H9 (cell line): ENCODE measurements around the gene ZCWPW1. TPM values are rescaled to one million over a fixed set of nuclear protein-coding genes. Genes with fewer than 3 reads are reported as not detected.

Experiments used
- DNase-seq: peaks from one replicate; pipeline ENCODE4 v3.0.0-alpha.2; 2017
- H2AFZ ChIP-seq: one replicate; pipeline ENCODE4 v1.6.1; 2013; ENCODE audit warnings: mild to moderate bottlenecking, low read length, control low read depth, moderate library complexity
- H2AK5ac ChIP-seq: 2 replicates; pipeline ENCODE4 v1.6.1; 2013; ENCODE audit warnings: low read length, control low read depth, mixed read lengths; ENCODE audit not compliant: insufficient read length
- H2BK120ac ChIP-seq: one replicate; pipeline ENCODE4 v1.6.1; 2013; ENCODE audit warnings: low read depth, mild to moderate bottlenecking, low read length, control low read depth, inconsistent platforms; ENCODE audit not compliant: poor library complexity, severe bottlenecking
- H2BK12ac ChIP-seq: 2 replicates; pipeline ENCODE4 v1.6.1; 2013; ENCODE audit warnings: low read length, control low read depth, mixed read lengths, low read depth; ENCODE audit not compliant: insufficient read length
- H2BK15ac ChIP-seq: 2 replicates; pipeline ENCODE4 v1.6.1; 2013; ENCODE audit warnings: low read depth, low read length, control low read depth
- H2BK20ac ChIP-seq: one replicate; pipeline ENCODE4 v1.6.1; 2013; ENCODE audit warnings: low read depth, mild to moderate bottlenecking, low read length, control low read depth, inconsistent platforms; ENCODE audit not compliant: poor library complexity, severe bottlenecking
- H2BK5ac ChIP-seq: 2 replicates; pipeline ENCODE4 v1.6.1; 2013; ENCODE audit warnings: low read length, control low read depth, mixed read lengths; ENCODE audit not compliant: insufficient read length
- H3K14ac ChIP-seq: 2 replicates; pipeline ENCODE4 v1.6.1; 2013; ENCODE audit warnings: low read length, control low read depth; ENCODE audit not compliant: insufficient read depth
- H3K18ac ChIP-seq: 2 replicates; pipeline ENCODE4 v1.6.1; 2013; ENCODE audit warnings: low read depth, mild to moderate bottlenecking, mixed read lengths, low read length, control low read depth; ENCODE audit not compliant: insufficient read length
- H3K23ac ChIP-seq: 2 replicates; pipeline ENCODE4 v1.6.1; 2013; ENCODE audit warnings: low read length, control low read depth, mixed read lengths, low read depth; ENCODE audit not compliant: insufficient read length
- H3K23me2 ChIP-seq: 2 replicates; pipeline ENCODE4 v1.6.1; 2013; ENCODE audit warnings: low read depth, mild to moderate bottlenecking, mixed read lengths, low read length, control low read depth; ENCODE audit not compliant: insufficient read length, poor library complexity, severe bottlenecking
- H3K27ac ChIP-seq: 2 replicates; pipeline ENCODE4 v1.5.1; 2013; ENCODE audit warnings: low read length, control low read depth, mixed read lengths, low read depth; ENCODE audit not compliant: insufficient read length
- H3K27me3 ChIP-seq: 2 replicates; pipeline ENCODE4 v1.6.1; 2013; ENCODE audit warnings: low read length, control low read depth, inconsistent platforms; ENCODE audit not compliant: insufficient read depth
- H3K4ac ChIP-seq: 2 replicates; pipeline ENCODE4 v1.6.1; 2013; ENCODE audit warnings: low read depth, mild to moderate bottlenecking, control low read depth, inconsistent platforms, low read length, moderate library complexity
- H3K4me1 ChIP-seq: 2 replicates; pipeline ENCODE4 v1.6.1; 2013; ENCODE audit warnings: low read length, control low read depth, inconsistent platforms; ENCODE audit not compliant: insufficient read depth
- H3K4me2 ChIP-seq: 2 replicates; pipeline ENCODE4 v1.6.1; 2013; ENCODE audit warnings: low read length, control low read depth, mixed read lengths; ENCODE audit not compliant: insufficient read length, insufficient read depth
- H3K56ac ChIP-seq: 2 replicates; pipeline ENCODE4 v1.6.1; 2013; ENCODE audit warnings: low read depth, mild to moderate bottlenecking, mixed read lengths, low read length, control low read depth; ENCODE audit not compliant: insufficient read length
- H3K79me1 ChIP-seq: 2 replicates; pipeline ENCODE4 v1.6.1; 2013; ENCODE audit warnings: low read depth, mild to moderate bottlenecking, moderate library complexity, low read length, control low read depth, inconsistent platforms; ENCODE audit not compliant: insufficient read depth, poor library complexity, severe bottlenecking
- H3K79me2 ChIP-seq: 2 replicates; pipeline ENCODE4 v1.6.1; 2013; ENCODE audit warnings: low read length, control low read depth, inconsistent platforms; ENCODE audit not compliant: insufficient read depth
- H3K9ac ChIP-seq: 2 replicates; pipeline ENCODE4 v1.6.1; 2013; ENCODE audit warnings: low read length, control low read depth, mixed read lengths; ENCODE audit not compliant: insufficient read length; ENCODE audit errors: extremely low read depth
- H3K9me3 ChIP-seq: one replicate; pipeline ENCODE4 v1.6.1; 2013; ENCODE audit warnings: low read depth, low read length, inconsistent platforms; ENCODE audit not compliant: control insufficient read depth
- H3T11ph ChIP-seq: one replicate; pipeline ENCODE4 v1.6.1; 2013; ENCODE audit warnings: mild to moderate bottlenecking, low read length, control low read depth, inconsistent platforms
- H4K20me1 ChIP-seq: one replicate; pipeline ENCODE4 v1.6.1; 2013; ENCODE audit not compliant: control insufficient read depth, insufficient read length, insufficient read depth
- H4K5ac ChIP-seq: 2 replicates; pipeline ENCODE4 v1.6.1; 2013; ENCODE audit warnings: low read depth, mild to moderate bottlenecking, mixed read lengths, low read length, control low read depth; ENCODE audit not compliant: insufficient read length
- H4K8ac ChIP-seq: replicated peaks from 2 replicates; pipeline ENCODE4 v1.6.1; 2013; ENCODE audit warnings: low read length, control low read depth, mixed read lengths, low read depth; ENCODE audit not compliant: insufficient read length
- H4K91ac ChIP-seq: 2 replicates; pipeline ENCODE4 v1.6.1; 2013; ENCODE audit warnings: low read depth, mild to moderate bottlenecking, moderate library complexity, mixed read lengths, low read length, control low read depth; ENCODE audit not compliant: insufficient read length
- H3K27ac Mint-ChIP-seq, 3 experiments: 2 replicates in 2 of 3; 3 replicates in 1 of 3; pipeline ENCODE4 v1.8.0; 2020 to 2021; ENCODE audit warnings: mixed read lengths in 3 of 3, mild to moderate bottlenecking in 1 of 3, moderate library complexity in 1 of 3
- H3K27me3 Mint-ChIP-seq: 2 replicates; pipeline ENCODE4 v1.8.0; 2021; ENCODE audit warnings: low read depth, mild to moderate bottlenecking, moderate library complexity, mixed read lengths
- H3K36me3 Mint-ChIP-seq, 3 experiments: 2 replicates in 2 of 3; 3 replicates in 1 of 3; pipeline ENCODE4 v1.8.0; 2020 to 2021; ENCODE audit warnings: low read depth in 3 of 3, mixed read lengths in 3 of 3; ENCODE audit not compliant: insufficient read depth in 1 of 3
- H3K4me1 Mint-ChIP-seq, 2 experiments: 2 replicates each; pipeline ENCODE4 v1.8.0; 2020; ENCODE audit warnings: mixed read lengths in 2 of 2
- H3K4me3 Mint-ChIP-seq, 2 experiments: 2 replicates in 1 of 2; 3 replicates in 1 of 2; pipeline ENCODE4 v1.8.0; 2020 to 2021; ENCODE audit warnings: mild to moderate bottlenecking in 2 of 2, mixed read lengths in 2 of 2, moderate library complexity in 1 of 2
- H3K9me3 Mint-ChIP-seq, 2 experiments: 2 replicates in 1 of 2; 3 replicates in 1 of 2; pipeline ENCODE4 v1.8.0; 2020; ENCODE audit warnings: mild to moderate bottlenecking in 2 of 2, mixed read lengths in 2 of 2, moderate library complexity in 1 of 2
- total RNA-seq: library from RNA; stranded (reverse); gene quantifications from 2 replicates; pipeline ENCODE4 v1.2.1, GENCODE V29; 2021
- TF ChIP-seq, protein P1 (sequence below): fragments of 200-600 bp; sonication (generic); conservative IDR thresholded peaks from 3 replicates; pipeline ENCODE4 v1.8.0; 2021; ENCODE audit warnings: antibody characterized with exemption, mild to moderate bottlenecking

The ZCWPW1 gene
- total RNA-seq, 1 experiment from 2014 or later, result 1.1 TPM

DNA sequence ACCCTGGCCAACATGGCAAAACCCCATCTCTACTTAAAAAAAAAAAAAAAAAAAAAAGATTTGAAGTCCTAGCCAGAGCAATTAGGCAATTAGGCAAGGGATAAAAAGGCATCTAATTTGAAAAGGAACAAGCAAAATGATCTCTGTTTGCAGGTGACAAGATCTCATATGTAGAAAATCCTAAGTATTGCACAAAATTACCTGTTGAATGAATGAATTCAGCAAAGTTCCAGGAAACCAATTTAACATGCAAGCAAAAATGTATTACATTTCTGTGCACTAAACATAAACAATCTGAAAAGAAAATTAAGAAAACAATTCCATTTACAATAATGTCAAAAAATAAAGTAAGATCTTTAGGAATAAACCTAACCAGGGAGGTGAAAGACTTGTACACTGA, 65.4 kb downstream of the ZCWPW1 start:
- TF ChIP-seq, protein P1, sequence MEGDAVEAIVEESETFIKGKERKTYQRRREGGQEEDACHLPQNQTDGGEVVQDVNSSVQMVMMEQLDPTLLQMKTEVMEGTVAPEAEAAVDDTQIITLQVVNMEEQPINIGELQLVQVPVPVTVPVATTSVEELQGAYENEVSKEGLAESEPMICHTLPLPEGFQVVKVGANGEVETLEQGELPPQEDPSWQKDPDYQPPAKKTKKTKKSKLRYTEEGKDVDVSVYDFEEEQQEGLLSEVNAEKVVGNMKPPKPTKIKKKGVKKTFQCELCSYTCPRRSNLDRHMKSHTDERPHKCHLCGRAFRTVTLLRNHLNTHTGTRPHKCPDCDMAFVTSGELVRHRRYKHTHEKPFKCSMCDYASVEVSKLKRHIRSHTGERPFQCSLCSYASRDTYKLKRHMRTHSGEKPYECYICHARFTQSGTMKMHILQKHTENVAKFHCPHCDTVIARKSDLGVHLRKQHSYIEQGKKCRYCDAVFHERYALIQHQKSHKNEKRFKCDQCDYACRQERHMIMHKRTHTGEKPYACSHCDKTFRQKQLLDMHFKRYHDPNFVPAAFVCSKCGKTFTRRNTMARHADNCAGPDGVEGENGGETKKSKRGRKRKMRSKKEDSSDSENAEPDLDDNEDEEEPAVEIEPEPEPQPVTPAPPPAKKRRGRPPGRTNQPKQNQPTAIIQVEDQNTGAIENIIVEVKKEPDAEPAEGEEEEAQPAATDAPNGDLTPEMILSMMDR, result no peak
- Histone ChIP-seq H3K23ac (no peak overlapping the region), H3K4ac (no peak overlapping the region), H2BK12ac (no peak overlapping the region), H3K14ac (no peak overlapping the region), H3K18ac (no peak overlapping the region), H2BK120ac (no peak overlapping the region), H3K27ac (no peak overlapping the region), H2BK5ac (no peak overlapping the region), H4K8ac (no peak overlapping the region), H3K56ac (no peak overlapping the region), H2BK20ac (no peak overlapping the region), H2AK5ac (no peak overlapping the region), H3K4me2 (no peak overlapping the region), H3K79me1 (no peaks in the 10 kb centered on the region), H3K9me3 (no peaks in the 10 kb centered on the region), H3K79me2 (no peaks in the 10 kb centered on the region), H3K23me2 (no peaks in the 10 kb centered on the region), H4K91ac (no peak overlapping the region), H3K27me3 (no peaks in the 10 kb centered on the region), H2AFZ (no peak overlapping the region), H3K9ac (no peak overlapping the region), H2BK15ac (no peak overlapping the region), H4K20me1 (no peaks in the 10 kb centered on the region), H4K5ac (no peak overlapping the region), H3T11ph (no peak overlapping the region), H3K4me1 (no peaks in the 10 kb centered on the region)
- peaks cover 9 to 12% of the 10 kb centered on the region in 2 experiments for H3K4me1 Mint-ChIP-seq
- no peak overlapping the region for H3K27ac Mint-ChIP-seq
- H3K9me3 Mint-ChIP-seq, result no peaks in the 10 kb centered on the region; a peak in 1 of 5 replicates
- H3K4me3 Mint-ChIP-seq, result no peak overlapping the region
- no peak for DNase-seq
- peaks cover 51 to 90% (median 69%) of the 10 kb centered on the region in 3 experiments for H3K36me3 Mint-ChIP-seq
- no peaks in the 10 kb centered on the region; the same call in 1 of the 2 replicates for H3K27me3 Mint-ChIP-seq
